Bone marrow (tissue), 2 donors: Measurements from ENCODE around the gene P3H4.

Source experiments
- DNase-seq, 2 donors: peaks; one replicate each; lab custom pipeline; 2025; lab: John Stamatoyannopoulos, UW

Gene P3H4

DNA sequence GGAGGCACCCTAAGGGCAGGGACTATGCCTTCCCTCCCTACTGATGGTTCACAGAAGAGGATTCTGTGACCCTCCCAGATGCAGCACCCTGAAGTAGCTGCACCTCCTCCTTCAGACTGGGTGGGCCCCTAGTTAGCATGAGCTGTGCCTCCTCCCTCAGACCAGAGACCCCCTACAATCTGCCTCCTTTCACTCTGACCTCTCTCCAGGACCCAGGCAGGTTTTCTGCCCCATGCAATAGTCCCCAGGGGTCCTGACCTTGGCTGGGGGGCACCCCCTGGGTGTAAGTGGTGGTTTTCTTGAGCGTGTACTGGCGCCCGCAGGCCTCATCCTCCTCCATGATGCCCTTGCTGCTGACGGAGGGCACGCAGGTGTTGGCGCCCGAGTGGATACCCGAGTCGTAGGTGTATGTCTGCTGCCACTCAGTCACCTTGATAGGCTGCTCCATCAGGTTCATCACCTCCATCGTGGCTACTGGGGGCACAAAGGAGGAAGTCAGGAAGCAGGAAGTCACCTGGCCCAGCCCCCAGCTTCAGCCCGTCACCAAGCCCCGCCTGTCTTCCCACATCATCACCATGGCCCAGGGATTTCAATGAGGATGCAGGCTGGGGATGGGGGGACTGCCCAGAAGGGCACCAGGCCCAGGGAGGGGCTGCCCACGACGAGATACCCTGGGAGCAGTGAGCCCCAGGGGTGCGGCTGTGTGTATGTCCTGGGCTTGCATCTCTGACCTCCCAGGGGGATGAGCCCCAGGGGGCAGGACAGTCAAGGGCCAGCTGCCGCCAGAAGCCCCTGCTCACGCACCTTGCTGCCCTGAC lies 40.2 kb downstream of the P3H4 start:
- DNase-seq, result no peak

DNA sequence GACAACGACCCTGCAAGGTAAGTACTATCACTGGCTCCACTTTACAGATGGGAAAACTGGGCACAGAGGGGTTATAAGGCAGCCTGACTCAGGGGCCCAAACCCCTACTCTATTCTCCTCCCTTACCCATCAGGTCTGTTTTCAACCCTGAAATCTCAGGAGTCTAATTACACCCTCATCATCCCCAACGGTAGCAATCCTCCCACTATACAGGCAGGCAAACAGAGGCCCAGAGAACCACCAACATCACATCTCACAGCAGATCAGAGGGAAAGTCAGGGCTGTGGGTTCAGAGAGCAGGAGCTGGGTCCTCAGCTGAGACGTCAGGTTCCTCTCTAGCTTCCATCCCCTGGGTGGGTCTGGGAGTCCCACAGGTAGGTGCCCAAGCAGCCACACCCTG lies 41.8 kb downstream of the P3H4 start:
- no peak for DNase-seq

GRCh38 chr17:41769346-41769862 lies 42.3 kb downstream of the P3H4 start:
- no peak for DNase-seq

- DNase-seq, result no peak
Observed at GRCh38 chr17:41768682-41769288, 43.0 kb downstream of the P3H4 start.

- DNase-seq, result no peak
Observed at GRCh38 chr17:41767324-41768042, 44.3 kb downstream of the P3H4 start.

- DNase-seq, result no peak
Observed at GRCh38 chr17:41766135-41766534, 45.6 kb downstream of the P3H4 start.

DNA sequence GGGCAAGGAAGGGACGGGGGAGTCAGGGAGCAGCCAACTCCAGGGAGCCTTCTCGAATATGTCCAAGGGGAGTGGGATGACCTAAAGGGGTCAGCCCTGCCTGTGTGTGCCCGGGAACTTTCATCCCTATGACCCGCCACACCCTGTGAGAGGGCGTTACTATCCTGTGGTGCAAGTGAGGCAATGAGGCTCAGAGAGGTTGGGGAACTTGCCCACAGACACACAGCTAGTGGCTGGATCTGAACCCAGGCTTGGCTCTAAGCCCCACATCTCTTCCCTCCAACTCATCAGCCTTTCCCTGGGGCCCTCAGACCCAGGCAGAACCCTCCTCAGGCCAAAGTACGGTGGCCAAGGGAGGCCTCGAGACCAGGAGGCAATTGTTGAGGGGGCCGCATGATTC lies 48.4 kb downstream of the P3H4 start:
- no peak for DNase-seq

GRCh38 chr17:41762841-41763240 lies 48.9 kb downstream of the P3H4 start:
- no peak for DNase-seq

DNA sequence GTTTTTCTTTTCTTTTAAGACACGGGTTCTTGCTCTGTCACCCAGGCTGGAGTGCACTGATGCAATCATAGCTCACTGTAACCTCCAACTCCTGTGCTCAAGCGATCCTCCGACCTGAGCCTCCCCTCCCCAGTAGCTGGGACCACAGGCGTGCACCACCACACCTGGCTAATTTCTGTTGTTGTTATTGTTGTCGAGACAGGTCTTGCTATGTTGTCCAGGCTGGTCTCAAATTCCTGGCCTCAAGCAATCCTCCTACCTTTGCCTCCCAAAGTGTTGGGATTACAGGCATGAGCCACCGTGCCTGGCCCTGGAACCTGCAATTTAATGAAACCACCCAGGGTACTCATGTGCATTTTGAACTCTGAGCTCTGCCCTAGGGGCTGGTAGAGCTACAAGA lies 49.4 kb downstream of the P3H4 start:
- DNase-seq, result no peak

GRCh38 chr17:41760878-41761277 lies 50.9 kb downstream of the P3H4 start:
- DNase-seq, result no peak

- DNase-seq, result no peak
Observed at GRCh38 chr17:41758601-41759000, 53.1 kb downstream of the P3H4 start.

DNA sequence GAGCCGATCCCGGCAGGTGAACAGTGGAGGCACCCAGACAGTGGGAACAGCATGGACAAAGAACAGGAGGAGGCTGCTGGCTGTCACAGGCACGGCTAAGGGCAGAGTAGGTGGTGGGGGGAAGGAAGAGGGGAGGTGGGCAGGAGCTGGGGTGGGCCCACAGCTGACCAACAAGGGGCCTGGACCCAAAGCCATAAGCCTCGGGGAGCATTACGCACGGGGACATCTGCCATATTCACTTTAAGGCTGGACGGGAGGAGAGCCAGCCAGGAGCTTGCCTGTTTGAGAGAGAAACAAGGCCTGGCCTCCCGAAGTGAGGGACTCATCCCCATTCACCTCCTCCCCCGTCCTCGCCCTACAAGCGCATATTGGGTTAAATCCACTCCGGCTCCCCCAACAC lies 57.7 kb downstream of the P3H4 start:
- no peak for DNase-seq
